Right lobe of liver (tissue), 4 donors: ENCODE measurements around the gene ENTHD1.

Experiments
- CTCF ChIP-seq, 4 donors: fragments of 200-600 bp in 3 of 4; fragments of 450-650 bp in 1 of 4; IDR thresholded peaks; one replicate each; pipeline versions ENCODE4 v1.5.1 to v1.8.0; 2016 to 2022; ENCODE audit warnings: antibody characterized with exemption in 4 of 4, mild to moderate bottlenecking in 2 of 4
- POLR2A ChIP-seq: fragments of 450-650 bp; IDR thresholded peaks from one replicate; pipeline ENCODE4 v1.6.1; 2017; ENCODE audit warnings: antibody characterized with exemption, mild to moderate bottlenecking
- donor health status: DM: no; HTN: no; CAD: no.
- donor health status: DM: no; HTN: no; CAD: no.
- donor health status: DM: no; HTN: yes; CAD: no.

- TF ChIP-seq CTCF (IDR thresholded peaks at IDR 0.05) = no peak
- TF ChIP-seq POLR2A = no peak
Measured at GRCh38 chr22:39937906-39938305, 44.3 kb upstream of the ENTHD1 start.
